ENCODE results near the gene CAPN8. TPM values are rescaled to one million over a fixed set of nuclear protein-coding genes. Genes with fewer than 3 reads are reported as not detected.

Gene CAPN8
- total RNA-seq (2022; extraction: Qiagen RNA extraction) = 0.57 to 0.88 TPM (median 0.74 TPM) in 5 replicates

GRCh38 chr1:223665592-223666312 lies at the start of gene CAPN8:
TSS of gene CAPN8 (minus strand) at chr1:223665701. CDS start at chr1:223665646, 55 bp downstream.

GRCh38 chr1:223712194-223712849 lies 46.8 kb upstream of the CAPN8 start, which contains the start of gene CAPN2:
TSS of gene CAPN2 (plus strand) at chr1:223712539. CDS start at chr1:223712641, 102 bp downstream.

Other genes with a start within 250 kb of the CAPN8 start
- 393 to 471 TPM (median 420 TPM) in 5 replicates for gene CAPN2, start 46.8 kb upstream of the CAPN8 start, total RNA-seq (2022; extraction: Qiagen RNA extraction)
- 20.0 to 26.6 TPM (median 22.9 TPM) in 5 replicates for gene TP53BP2, start 180.2 kb upstream of the CAPN8 start, total RNA-seq (2022; extraction: Qiagen RNA extraction)